Endodermal cell (in vitro differentiated cells): Measurements from ENCODE around the gene RGS21. TPM values are rescaled to one million over a fixed set of nuclear protein-coding genes. Genes with fewer than 3 reads are reported as not detected.

Experiments
- DNase-seq: peaks from one replicate; pipeline ENCODE4 v3.0.0-alpha.2; 2017
- H3K27ac ChIP-seq: 2 replicates; pipeline ENCODE4 v1.5.1; 2013; ENCODE audit warnings: mild to moderate bottlenecking, low read depth, low read length, moderate library complexity
- H3K27me3 ChIP-seq: 2 replicates; pipeline ENCODE4 v1.6.1; 2013; ENCODE audit warnings: mild to moderate bottlenecking, low read length, moderate library complexity; ENCODE audit not compliant: insufficient read depth, control insufficient read depth, poor library complexity, severe bottlenecking
- H3K36me3 ChIP-seq: 2 replicates; pipeline ENCODE4 v1.7.0; 2013; ENCODE audit warnings: mild to moderate bottlenecking, low read length, moderate library complexity; ENCODE audit not compliant: control insufficient read depth, insufficient read depth
- H3K4me1 ChIP-seq: one replicate; pipeline ENCODE4 v1.7.0; 2013; ENCODE audit warnings: low read length; ENCODE audit not compliant: control insufficient read depth, insufficient read depth
- H3K4me3 ChIP-seq: 2 replicates; pipeline ENCODE4 v1.5.1; 2013; ENCODE audit warnings: mild to moderate bottlenecking, low read length, moderate library complexity
- H3K9ac ChIP-seq: 2 replicates; pipeline ENCODE4 v1.6.1; 2013; ENCODE audit warnings: mild to moderate bottlenecking, low read length, moderate library complexity; ENCODE audit not compliant: poor library complexity, severe bottlenecking; ENCODE audit errors: extremely low read depth
- H3K9me3 ChIP-seq: 2 replicates; pipeline ENCODE4 v1.6.1; 2013; ENCODE audit warnings: mild to moderate bottlenecking, low read length, moderate library complexity; ENCODE audit not compliant: control insufficient read depth
- H3K27ac Mint-ChIP-seq: 2 replicates; pipeline ENCODE4 v1.8.0; 2020; ENCODE audit warnings: mixed read lengths
- H3K27me3 Mint-ChIP-seq: 2 replicates; pipeline ENCODE4 v1.8.0; 2021; ENCODE audit warnings: mild to moderate bottlenecking, mixed read lengths; ENCODE audit not compliant: insufficient read depth
- H3K36me3 Mint-ChIP-seq: 2 replicates; pipeline ENCODE4 v1.8.0; 2020; ENCODE audit warnings: low read depth, mixed read lengths
- H3K4me1 Mint-ChIP-seq: 2 replicates; pipeline ENCODE4 v1.8.0; 2020; ENCODE audit warnings: mixed read lengths
- H3K4me3 Mint-ChIP-seq: 2 replicates; pipeline ENCODE4 v1.8.0; 2020; ENCODE audit warnings: mild to moderate bottlenecking, moderate library complexity, mixed read lengths
- H3K9me3 Mint-ChIP-seq: 2 replicates; pipeline ENCODE4 v1.8.0; 2020; ENCODE audit warnings: mild to moderate bottlenecking, mixed read lengths
- CTCF ChIP-seq: fragments of 200-600 bp; sonication (generic); conservative IDR thresholded peaks from 2 replicates; pipeline ENCODE4 v1.5.0; 2021; ENCODE audit warnings: antibody characterized with exemption, mild to moderate bottlenecking
- WGBS, 2 experiments: methylation state at CpG; one replicate each; pipeline versions ENCODE4 v1.1.5 to v1.1.7; 2013; ENCODE audit warnings: missing lambda C conversion rate in 2 of 2, mixed read lengths in 1 of 2; ENCODE audit not compliant: insufficient coverage in 1 of 2, insufficient read length in 1 of 2; 5-methylcytosine and 5-hydroxymethylcytosine counted together
- total RNA-seq, 2 donors: library from RNA; stranded (reverse); fragmentation: NEBNext Ultra II Directional in 1 of 2; extraction: Animal tissue kit (Norgen Biotek cat#: 25700) in 1 of 2; gene quantifications; 2 replicates in 1 of 2; 3 replicates in 1 of 2; pipeline ENCODE4 v1.2.1, GENCODE V29; 2021

The RGS21 gene
- total RNA-seq, 2 donors from 2014 or later, result not detected

GRCh38 chr1:192272732-192273131 lies 44.1 kb upstream of the RGS21 start:
- Histone ChIP-seq H3K4me1 (no peaks in the 10 kb centered on the region), H3K9me3 (no peaks in the 10 kb centered on the region), H3K9ac (no peak overlapping the region), H3K27me3 (no peaks in the 10 kb centered on the region), H3K27ac (no peak overlapping the region), H3K36me3 (no peaks in the 10 kb centered on the region), H3K4me3 (no peak overlapping the region)
- Mint-ChIP-seq H3K9me3 (no peaks in the 10 kb centered on the region), H3K36me3 (no peaks in the 10 kb centered on the region), H3K27me3 (no peaks in the 10 kb centered on the region), H3K27ac (no peak overlapping the region), H3K4me3 (no peak overlapping the region), H3K4me1 (no peaks in the 10 kb centered on the region)
- DNase-seq, result no peak
- WGBS, 2 experiments, result 89 to 90% methylated on average over 1 to 3 of the region's 3 CpGs
- no peak for TF ChIP-seq CTCF

DNA sequence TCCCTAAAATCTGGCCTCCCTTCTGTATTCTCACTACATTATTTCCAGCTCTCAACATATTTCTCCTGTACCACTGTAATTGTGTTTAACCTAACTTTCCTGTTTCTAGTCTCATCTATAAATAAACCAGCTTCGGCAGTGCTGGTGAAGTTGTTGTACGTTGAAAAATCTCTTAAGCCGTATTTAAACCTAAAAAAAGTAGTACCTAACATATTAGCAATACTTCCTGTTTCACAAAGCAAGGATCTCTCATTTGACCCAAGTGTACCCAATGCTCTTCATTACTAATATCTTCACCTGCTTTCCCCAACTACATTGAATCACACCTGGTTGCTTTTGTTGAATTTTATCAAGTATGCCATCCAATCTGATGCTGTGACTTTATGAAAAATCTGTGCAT lies 42.2 kb upstream of the RGS21 start:
- no peak overlapping the region for H3K27ac Mint-ChIP-seq
- no peak for DNase-seq

GRCh38 chr1:192277635-192278034 lies 39.2 kb upstream of the RGS21 start:
- no peaks in the 10 kb centered on the region for H3K36me3 Mint-ChIP-seq
- H3K27me3 Mint-ChIP-seq, result no peaks in the 10 kb centered on the region
- H3K27ac Mint-ChIP-seq, result no peak overlapping the region
- H3K9me3 ChIP-seq, result peaks cover 21% of the 10 kb centered on the region
- no peak for DNase-seq
- H3K4me1 ChIP-seq, result no peaks in the 10 kb centered on the region
- peaks cover 11% of the 10 kb centered on the region for H3K9me3 Mint-ChIP-seq
- H3K27me3 ChIP-seq, result no peaks in the 10 kb centered on the region
- no peak overlapping the region for H3K27ac ChIP-seq
- no peaks in the 10 kb centered on the region for H3K4me1 Mint-ChIP-seq
- no peaks in the 10 kb centered on the region for H3K36me3 ChIP-seq
- no peak for TF ChIP-seq CTCF
- H3K4me3 Mint-ChIP-seq, result no peak overlapping the region
- H3K4me3 ChIP-seq, result no peak overlapping the region
- 80 to 93% methylated on average over 1 of the region's 1 CpG for WGBS, 2 experiments
- no peak overlapping the region for H3K9ac ChIP-seq

More for the DNA sequence above, 42.2 kb upstream of the RGS21 start:
- Mint-ChIP-seq H3K4me3 (no peak overlapping the region), H3K9me3 (no peaks in the 10 kb centered on the region), H3K36me3 (no peaks in the 10 kb centered on the region), H3K4me1 (no peaks in the 10 kb centered on the region), H3K27me3 (no peaks in the 10 kb centered on the region)
- WGBS, 2 experiments, result 94 to 100% methylated on average over 2 to 3 of the region's 3 CpGs
- Histone ChIP-seq H3K27ac (no peak overlapping the region), H3K36me3 (no peaks in the 10 kb centered on the region), H3K4me3 (no peak overlapping the region), H3K4me1 (no peaks in the 10 kb centered on the region), H3K9me3 (no peaks in the 10 kb centered on the region), H3K27me3 (no peaks in the 10 kb centered on the region), H3K9ac (no peak overlapping the region)
- TF ChIP-seq CTCF, result no peak
